Activated CD8-positive, alpha-beta memory T cell treated with anti-CD3 and anti-CD28 coated beads, Interleukin-2, amount 10 ng/mL, durations not matched to agents 7 days and 5 days (primary cell): Measurements from ENCODE around the gene ZMYND8. TPM values are rescaled to one million over a fixed set of nuclear protein-coding genes. Genes with fewer than 3 reads are reported as not detected.
"Not testable (repeated sequence)": the region's sequence is repeated elsewhere in the genome, so short reads cannot be mapped to it uniquely, and the experiment has no call there.

Experiments used
- ATAC-seq: fragments of 150-1000 bp; cut with Tn5 transposase; one replicate; pipeline ENCODE4 v1.10.0; 2021; ENCODE audit warnings: moderate library complexity
- CTCF ChIA-PET: fragments of 350-600 bp; sonication (Branson Sonifier 250); formaldehyde crosslinking; loops from one replicate; lab custom pipeline; 2021; ENCODE audit warnings: antibody characterized with exemption; lab: Charles Lee
- DNase-seq: peaks from one replicate; pipeline ENCODE4 v3.0.0-alpha.2; 2020
- H3K27ac Mint-ChIP-seq: one replicate; pipeline ENCODE4 v1.8.0; 2021; ENCODE audit warnings: mild to moderate bottlenecking, mixed read lengths
- H3K27me3 Mint-ChIP-seq: one replicate; pipeline ENCODE4 v1.8.0; 2021; ENCODE audit warnings: mixed read lengths
- H3K36me3 Mint-ChIP-seq: one replicate; pipeline ENCODE4 v1.8.0; 2021; ENCODE audit warnings: mild to moderate bottlenecking, mixed read lengths
- H3K4me1 Mint-ChIP-seq: one replicate; pipeline ENCODE4 v1.8.0; 2021; ENCODE audit warnings: mixed read lengths
- H3K4me3 Mint-ChIP-seq: one replicate; pipeline ENCODE4 v1.8.0; 2021; ENCODE audit warnings: mild to moderate bottlenecking, moderate library complexity, mixed read lengths
- H3K9me3 Mint-ChIP-seq: one replicate; pipeline ENCODE4 v1.8.0; 2022; ENCODE audit warnings: low read depth, mixed read lengths
- total RNA-seq, 2 experiments: library from RNA; stranded (reverse); gene quantifications; one replicate each; pipeline ENCODE4 v1.2.3, GENCODE V29; 2021

The ZMYND8 gene
- total RNA-seq, 2 experiments from 2014 or later: 39.4 to 45.2 TPM

DNA sequence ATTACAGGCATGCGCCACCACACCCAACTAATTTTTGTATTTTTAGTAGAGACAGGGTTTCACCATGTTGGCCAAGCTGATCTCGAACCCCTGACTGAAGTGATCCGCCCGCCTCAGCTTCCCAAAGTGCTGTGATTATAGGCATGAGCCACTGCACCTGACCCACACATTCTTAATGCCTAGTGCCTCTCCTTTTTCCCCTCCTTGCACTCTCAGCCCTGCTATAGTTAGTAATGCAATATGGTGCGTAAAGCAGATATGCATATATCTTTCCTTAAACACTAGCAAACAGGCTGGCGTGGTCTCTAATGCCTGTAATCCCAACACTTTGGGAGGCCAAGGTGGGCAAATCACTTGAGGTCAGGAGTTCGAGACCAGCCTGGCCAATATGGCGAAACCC is 68.0 kb downstream of the ZMYND8 start:
- H3K9me3 Mint-ChIP-seq, ATAC-seq, DNase-seq, H3K27ac Mint-ChIP-seq, CTCF ChIA-PET, H3K4me3 Mint-ChIP-seq, H3K4me1 Mint-ChIP-seq, H3K27me3 Mint-ChIP-seq: not testable (repeated sequence)
- H3K36me3 Mint-ChIP-seq: peaks cover 55% of the 10 kb centered on the region

DNA sequence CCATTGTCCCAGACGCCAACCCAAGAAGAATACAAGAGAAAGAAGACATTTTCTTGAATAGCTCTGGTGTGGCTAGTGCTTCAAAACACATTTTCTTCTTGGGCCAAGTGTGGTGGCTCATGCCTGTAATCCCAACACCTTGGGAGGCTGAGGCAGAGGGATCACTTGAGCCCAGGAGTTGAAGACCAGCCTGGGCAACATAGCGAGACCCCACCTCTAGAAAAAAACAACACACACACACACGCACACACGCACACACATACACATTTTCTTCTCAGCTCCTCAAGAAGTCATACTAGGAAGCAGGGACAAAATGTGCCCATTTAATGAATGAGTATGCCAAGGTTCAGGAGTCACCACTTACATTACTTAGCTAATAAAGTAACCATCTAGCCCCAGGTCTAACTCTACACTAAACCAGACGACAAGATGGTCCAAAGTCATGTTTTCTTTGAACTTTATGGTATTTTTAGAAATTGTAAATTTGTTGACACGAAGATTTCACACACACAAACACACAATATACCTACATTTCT is 68.8 kb downstream of the ZMYND8 start:
- DNase-seq: no peak
- H3K27me3 Mint-ChIP-seq: no peaks in the 10 kb centered on the region
- H3K4me1 Mint-ChIP-seq: no peaks in the 10 kb centered on the region
- H3K36me3 Mint-ChIP-seq: peaks cover 51% of the 10 kb centered on the region
- no peak overlapping the region for H3K4me3 Mint-ChIP-seq
- CTCF ChIA-PET: interaction anchor here (1.1 to 1.3 kb wide), 4 partner anchors 13 to 96 kb away, joined by 3 to 6 read pairs (median 4); no protein-coding TSS in a partner anchor
- ATAC-seq: no peak
- H3K27ac Mint-ChIP-seq: no peak overlapping the region
- no peaks in the 10 kb centered on the region for H3K9me3 Mint-ChIP-seq

- H3K4me3 Mint-ChIP-seq: no peak overlapping the region
- DNase-seq (no peak), ATAC-seq (no peak)
- H3K27ac Mint-ChIP-seq: no peak overlapping the region
- no peaks in the 10 kb centered on the region for H3K4me1 Mint-ChIP-seq
- CTCF ChIA-PET: interaction anchor here (1.2 to 1.3 kb wide), 3 partner anchors 15 to 97 kb away, joined by 4 to 6 read pairs (median 4); no protein-coding TSS in a partner anchor
- H3K27me3 Mint-ChIP-seq: no peaks in the 10 kb centered on the region
- H3K9me3 Mint-ChIP-seq: no peaks in the 10 kb centered on the region
- H3K36me3 Mint-ChIP-seq: peaks cover 50% of the 10 kb centered on the region
Measured at GRCh38 chr20:47286681-47287080, 69.8 kb downstream of the ZMYND8 start.

DNA sequence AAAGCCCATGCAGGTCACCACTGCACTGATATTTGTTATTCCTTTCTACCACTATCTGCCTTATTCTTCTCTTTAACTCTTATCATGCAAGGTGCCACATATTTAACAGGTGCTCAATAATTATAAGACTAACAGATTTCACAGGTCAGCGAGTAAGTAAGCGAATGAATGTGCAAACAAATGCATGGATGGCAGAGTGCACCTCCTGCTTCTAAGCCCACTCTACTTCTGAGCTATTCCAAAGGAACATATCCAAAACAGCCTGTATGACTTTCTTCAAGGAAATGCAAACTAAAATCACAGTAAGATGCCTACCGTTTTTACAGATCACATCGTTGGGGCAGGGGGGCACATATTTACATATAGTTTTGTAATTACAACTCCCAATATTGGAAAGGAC is 71.3 kb downstream of the ZMYND8 start:
- CTCF ChIA-PET: interaction anchor here (1.2 to 1.6 kb wide), 2 partner anchors 12 to 99 kb away, joined by 3 to 4 read pairs; no protein-coding TSS in a partner anchor
- Mint-ChIP-seq H3K4me1 (no peaks in the 10 kb centered on the region), H3K27ac (no peak overlapping the region), H3K27me3 (no peaks in the 10 kb centered on the region), H3K4me3 (no peak overlapping the region), H3K9me3 (no peaks in the 10 kb centered on the region), H3K36me3 (peaks cover 49% of the 10 kb centered on the region)
- no peak for ATAC-seq
- DNase-seq: no peak

GRCh38 chr20:47284373-47284772 is 72.1 kb downstream of the ZMYND8 start:
- DNase-seq (no peak), ATAC-seq (no peak)
- CTCF ChIA-PET: interaction anchor here (0.6 to 1.6 kb wide), 6 partner anchors 11 to 1357 kb away, joined by 3 read pairs; no protein-coding TSS in a partner anchor
- H3K4me3 Mint-ChIP-seq: no peak overlapping the region
- H3K9me3 Mint-ChIP-seq: no peaks in the 10 kb centered on the region
- no peaks in the 10 kb centered on the region for H3K4me1 Mint-ChIP-seq
- H3K27ac Mint-ChIP-seq: no peak overlapping the region
- H3K36me3 Mint-ChIP-seq: peaks cover 46% of the 10 kb centered on the region
- no peaks in the 10 kb centered on the region for H3K27me3 Mint-ChIP-seq

DNA sequence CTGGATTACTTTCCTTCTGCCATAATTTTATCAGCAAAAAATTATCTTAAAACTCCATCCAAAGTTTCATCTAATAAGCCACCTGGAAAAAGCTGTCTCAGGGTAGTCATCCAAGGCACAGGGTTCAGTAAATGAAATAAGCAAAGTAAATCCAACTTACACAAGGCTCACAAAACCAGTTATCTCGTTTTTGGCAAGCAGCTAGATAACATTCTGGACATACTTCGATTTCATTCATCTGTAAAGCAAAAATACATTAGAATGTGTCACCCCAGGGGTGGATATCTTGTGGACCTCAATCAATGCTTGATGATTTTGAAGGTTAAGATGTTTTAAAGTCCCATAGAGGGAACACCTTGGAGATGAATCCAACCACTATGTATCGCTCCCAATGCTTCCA is 73.1 kb downstream of the ZMYND8 start:
- peak overlapping the region; percentile 9 for H3K27ac Mint-ChIP-seq
- H3K36me3 Mint-ChIP-seq: peaks cover 42% of the 10 kb centered on the region
- CTCF ChIA-PET: interaction anchor here (1.0 to 2.2 kb wide), 4 partner anchors 10 to 379 kb away, joined by 3 to 13 read pairs (median 5); no protein-coding TSS in a partner anchor
- no peaks in the 10 kb centered on the region for H3K4me1 Mint-ChIP-seq
- H3K9me3 Mint-ChIP-seq: no peaks in the 10 kb centered on the region
- H3K27me3 Mint-ChIP-seq: no peaks in the 10 kb centered on the region
- ATAC-seq (no peak), DNase-seq (no peak)
- no peak overlapping the region for H3K4me3 Mint-ChIP-seq

- Mint-ChIP-seq H3K4me3 (no peak overlapping the region), H3K4me1 (no peaks in the 10 kb centered on the region), H3K36me3 (peaks cover 40% of the 10 kb centered on the region), H3K9me3 (no peaks in the 10 kb centered on the region), H3K27ac (no peak overlapping the region), H3K27me3 (no peaks in the 10 kb centered on the region)
- CTCF ChIA-PET: interaction anchor here (1.5 to 2.2 kb wide), 2 partner anchors 9 to 101 kb away, joined by 7 to 13 read pairs; no protein-coding TSS in a partner anchor
- ATAC-seq: no peak
- no peak for DNase-seq
Measured at GRCh38 chr20:47282864-47283263, 73.6 kb downstream of the ZMYND8 start.

DNA sequence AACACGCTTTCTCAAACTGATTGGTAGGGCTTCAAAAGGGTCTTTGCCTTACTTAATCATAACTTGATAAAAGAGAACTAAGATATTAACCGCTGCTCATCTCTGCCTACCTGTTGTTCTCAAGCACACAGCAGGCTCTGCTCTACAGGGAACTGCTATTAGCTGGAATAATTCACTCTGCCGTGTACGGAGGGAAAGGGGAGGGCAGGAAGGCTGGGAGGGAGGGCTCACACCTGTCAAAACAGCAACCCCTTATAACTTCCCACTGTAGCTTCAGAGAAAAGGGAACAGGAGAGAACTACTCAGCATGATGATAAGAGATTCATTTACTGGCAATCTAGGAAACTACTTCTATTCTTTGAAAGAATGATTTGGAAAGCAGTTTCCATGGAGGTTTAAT is 75.1 kb downstream of the ZMYND8 start:
- no peak overlapping the region for H3K4me3 Mint-ChIP-seq
- no peaks in the 10 kb centered on the region for H3K27me3 Mint-ChIP-seq
- DNase-seq: no peak
- peak overlapping the region; percentile 9 for H3K27ac Mint-ChIP-seq
- CTCF ChIA-PET: interaction anchor here (1.5 to 2.2 kb wide), 3 partner anchors 8 to 103 kb away, joined by 3 to 11 read pairs (median 7); no protein-coding TSS in a partner anchor
- peaks cover 7% of the 10 kb centered on the region for H3K4me1 Mint-ChIP-seq
- no peak for ATAC-seq
- H3K9me3 Mint-ChIP-seq: no peaks in the 10 kb centered on the region
- H3K36me3 Mint-ChIP-seq: peaks cover 42% of the 10 kb centered on the region

- H3K9me3 Mint-ChIP-seq: no peaks in the 10 kb centered on the region
- H3K27ac Mint-ChIP-seq: no peak overlapping the region
- no peak for DNase-seq
- no peak for ATAC-seq
- no peak overlapping the region for H3K4me3 Mint-ChIP-seq
- H3K27me3 Mint-ChIP-seq: no peaks in the 10 kb centered on the region
- H3K4me1 Mint-ChIP-seq: peaks cover 13% of the 10 kb centered on the region
- peaks cover 47% of the 10 kb centered on the region for H3K36me3 Mint-ChIP-seq
- CTCF ChIA-PET: interaction anchor here (1.5 kb wide), 1 partner anchor 100 kb away, joined by 3 read pairs; no protein-coding TSS in a partner anchor
Measured at GRCh38 chr20:47280668-47281067, 75.8 kb downstream of the ZMYND8 start.

DNA sequence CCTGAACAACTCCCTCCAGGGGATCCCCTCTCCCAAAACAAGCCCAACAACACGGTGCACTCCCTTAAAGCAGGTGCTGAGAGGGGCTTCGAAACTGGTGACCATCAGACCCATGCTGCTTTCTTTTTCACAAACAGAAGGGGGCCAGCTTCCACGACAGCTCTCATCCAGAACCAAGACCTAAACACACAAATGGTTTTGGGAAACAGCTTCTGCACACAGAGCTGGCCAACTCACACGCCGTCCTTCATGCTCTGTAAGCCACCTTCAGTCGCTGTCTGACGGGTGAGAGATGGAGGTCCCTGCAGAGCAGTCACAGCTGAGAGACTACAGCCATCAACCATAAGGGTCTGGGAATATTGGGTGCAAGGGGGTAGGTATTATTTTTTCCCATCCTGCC is 76.3 kb downstream of the ZMYND8 start:
- H3K27me3 Mint-ChIP-seq: no peaks in the 10 kb centered on the region
- H3K27ac Mint-ChIP-seq: no peak overlapping the region
- no peak for DNase-seq
- H3K4me1 Mint-ChIP-seq: peaks cover 17% of the 10 kb centered on the region
- CTCF ChIA-PET: interaction anchor here (0.9 to 1.5 kb wide), 2 partner anchors 101 to 104 kb away, joined by 3 read pairs; no protein-coding TSS in a partner anchor
- ATAC-seq: no peak
- H3K9me3 Mint-ChIP-seq: no peaks in the 10 kb centered on the region
- H3K4me3 Mint-ChIP-seq: no peak overlapping the region
- peaks cover 47% of the 10 kb centered on the region for H3K36me3 Mint-ChIP-seq

GRCh38 chr20:47278907-47279348 is 77.6 kb downstream of the ZMYND8 start:
- Mint-ChIP-seq H3K27me3 (no peaks in the 10 kb centered on the region), H3K36me3 (peaks cover 42% of the 10 kb centered on the region), H3K4me1 (peaks cover 28% of the 10 kb centered on the region), H3K9me3 (no peaks in the 10 kb centered on the region), H3K27ac (no peak overlapping the region), H3K4me3 (no peak overlapping the region)
- DNase-seq: no peak
- no peak for ATAC-seq
- CTCF ChIA-PET: interaction anchor here (1.4 to 2.4 kb wide), 2 partner anchors 102 to 105 kb away, joined by 4 to 12 read pairs; no protein-coding TSS in a partner anchor

- CTCF ChIA-PET: interaction anchor here (0.6 to 2.4 kb wide), 3 partner anchors 31 to 106 kb away, joined by 3 to 12 read pairs (median 3); no protein-coding TSS in a partner anchor
- not testable (repeated sequence) for H3K9me3 Mint-ChIP-seq, H3K27ac Mint-ChIP-seq, H3K27me3 Mint-ChIP-seq, H3K4me3 Mint-ChIP-seq, DNase-seq, ATAC-seq
- Mint-ChIP-seq H3K36me3 (peaks cover 47% of the 10 kb centered on the region), H3K4me1 (peaks cover 41% of the 10 kb centered on the region)
Measured at GRCh38 chr20:47277535-47277872, 79.0 kb downstream of the ZMYND8 start.

- H3K36me3 Mint-ChIP-seq: peaks cover 48% of the 10 kb centered on the region
- DNase-seq: no peak
- H3K4me1 Mint-ChIP-seq: peaks cover 42% of the 10 kb centered on the region
- H3K27ac Mint-ChIP-seq: peak overlapping the region; percentile 6
- H3K4me3 Mint-ChIP-seq: no peak overlapping the region
- CTCF ChIA-PET: interaction anchor here (0.6 to 2.4 kb wide), 4 partner anchors 31 to 107 kb away, joined by 3 to 12 read pairs (median 4); no protein-coding TSS in a partner anchor
- no peak for ATAC-seq
- H3K9me3 Mint-ChIP-seq: no peaks in the 10 kb centered on the region
- no peaks in the 10 kb centered on the region for H3K27me3 Mint-ChIP-seq
Measured at GRCh38 chr20:47276851-47277534, 79.5 kb downstream of the ZMYND8 start.
